ENCODE results near the gene PPP1R1B. TPM values are rescaled to one million over a fixed set of nuclear protein-coding genes. Genes with fewer than 3 reads are reported as not detected.

PPP1R1B gene
- total RNA-seq, 5 donors from 2014 or later (not counting 1 experiment from before 2014, with no cell fraction given): 0.12 to 0.35 (median 0.18) TPM; not detected in 1

DNA sequence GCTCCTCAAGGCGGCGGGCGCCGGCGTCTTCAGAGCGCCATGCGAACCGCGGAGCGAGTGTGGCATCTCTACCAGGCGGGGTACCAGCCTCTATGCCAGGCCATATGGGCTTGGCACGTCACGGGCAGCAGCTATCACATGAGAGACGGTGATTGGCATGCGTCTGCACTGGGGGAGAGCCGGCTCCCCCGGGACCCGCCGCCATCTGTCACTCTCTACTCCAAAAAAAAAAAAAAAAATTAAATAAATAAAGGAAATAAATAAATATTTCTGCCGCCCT lies 19.0 kb upstream of the PPP1R1B start, which contains the start of gene NEUROD2:
Gene NEUROD2 (minus strand): TSS at position 70 of the 280 bp plus-strand sequence. CDS start 1,321 bp downstream, outside the sequence.
- ChIA-PET POLR2A (no interaction called here), CTCF (no interaction called here)
- no peak within 1 kb of the TSS for H3K27ac ChIP-seq (ENCODE audit: low read length)
- Mint-ChIP-seq H3K4me3 (peak within 1 kb of the TSS in 1 of 3 donors; percentile 64), H3K27ac (no peak within 1 kb of the TSS), H3K27me3 (peaks cover 35 to 54% of the 10 kb centered on the region in 2 donors), H3K4me1 (peaks cover 9 to 28% (median 22%) of the 10 kb centered on the region in 3 donors), H3K36me3 (no peaks in the 10 kb centered on the region), H3K9me3 (no peaks in the 10 kb centered on the region)
- ATAC-seq (replicated peaks in 1 of 4) (no peak), DNase-seq (no peak)
- H3K9me3 ChIP-seq: no peaks in the 10 kb centered on the region
- WGBS (ENCODE audit: insufficient coverage): 10% methylated on average over 11 of the region's 20 CpGs
- peaks cover 7 to 45% of the 10 kb centered on the region in 2 experiments for H3K4me1 ChIP-seq (ENCODE audit: control insufficient read depth in 1 of 2, extremely low read depth in 1 of 2, insufficient read depth in 2 of 2, low read length in 2 of 2)
- no peak within 1 kb of the TSS for H3K4me3 ChIP-seq (ENCODE audit: control insufficient read depth in 1 of 2, extremely low read depth in 1 of 2, low read length in 1 of 2)
- H3K27me3 ChIP-seq (replicated peaks in 1 of 2; ENCODE audit: control insufficient read depth in 2 of 2, extremely low read depth in 1 of 2, insufficient read depth in 2 of 2, low read length in 1 of 2): peaks cover 18 to 87% of the 10 kb centered on the region in 2 experiments
- H3K36me3 ChIP-seq (ENCODE audit: control insufficient read depth in 2 of 2, extremely low read depth in 1 of 2, insufficient read depth in 1 of 2, low read length in 1 of 2): no peaks in the 10 kb centered on the region

DNA sequence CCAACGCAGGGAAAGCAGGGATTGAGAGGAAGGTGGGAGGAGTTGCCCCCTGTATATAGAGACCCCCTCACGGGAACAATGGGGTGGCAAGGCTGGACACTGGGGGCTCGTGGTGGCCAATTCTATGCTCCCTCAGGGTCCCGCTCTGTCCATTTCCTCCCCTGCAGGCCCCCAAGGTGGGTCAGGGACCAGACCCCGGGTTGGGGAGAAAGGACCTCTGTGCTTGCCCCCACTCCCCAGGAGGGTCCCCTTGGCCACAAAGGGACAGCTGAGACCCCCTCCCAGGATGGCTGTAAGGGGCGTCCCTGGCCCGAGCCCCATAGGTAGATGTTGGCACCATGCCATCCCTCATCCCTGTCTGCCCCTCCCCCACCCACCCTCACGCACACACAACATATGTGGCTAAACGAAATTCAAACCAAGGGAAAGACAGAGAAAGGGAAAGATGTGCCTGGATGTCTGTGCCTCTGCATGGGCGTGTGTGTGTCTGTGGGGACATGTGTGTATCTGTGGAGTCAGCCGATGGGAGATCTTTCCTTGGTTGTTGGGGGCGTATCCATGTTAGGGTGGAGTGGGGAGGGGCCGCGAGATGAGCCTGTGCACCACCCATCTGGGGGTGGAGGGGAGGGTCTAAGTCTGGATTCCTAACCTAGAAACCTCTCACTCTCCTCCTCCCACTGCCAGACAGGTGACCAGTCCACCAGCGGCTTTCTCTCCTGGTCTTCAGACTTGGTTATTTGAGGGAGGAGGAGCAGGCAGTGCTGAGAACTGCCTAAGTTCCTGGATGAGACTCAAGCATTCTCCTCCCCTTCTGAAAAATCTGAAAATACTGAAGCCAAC lies 18.4 kb upstream of the PPP1R1B start:
- WGBS (ENCODE audit: insufficient coverage): 28% methylated on average over 3 of the region's 15 CpGs
- Mint-ChIP-seq H3K27ac (no peak overlapping the region), H3K4me1 (peaks cover 5 to 26% (median 20%) of the 10 kb centered on the region in 3 donors), H3K4me3 (no peak overlapping the region), H3K9me3 (no peaks in the 10 kb centered on the region), H3K27me3 (peaks cover 34 to 54% of the 10 kb centered on the region in 2 donors), H3K36me3 (no peaks in the 10 kb centered on the region)
- ATAC-seq (replicated peaks in 1 of 4) (no peak), DNase-seq (no peak)
- peaks cover 18 to 89% of the 10 kb centered on the region in 2 experiments for H3K27me3 ChIP-seq (replicated peaks in 1 of 2; ENCODE audit: control insufficient read depth in 2 of 2, extremely low read depth in 1 of 2, insufficient read depth in 2 of 2, low read length in 1 of 2)
- POLR2A ChIA-PET: no interaction called here
- H3K9me3 ChIP-seq: no peaks in the 10 kb centered on the region
- no peaks in the 10 kb centered on the region for H3K36me3 ChIP-seq (ENCODE audit: control insufficient read depth in 2 of 2, extremely low read depth in 1 of 2, insufficient read depth in 1 of 2, low read length in 1 of 2)
- CTCF ChIA-PET: no interaction called here
- H3K4me3 ChIP-seq (ENCODE audit: control insufficient read depth in 1 of 2, extremely low read depth in 1 of 2, low read length in 1 of 2): no peak overlapping the region
- H3K27ac ChIP-seq (ENCODE audit: low read length): no peak overlapping the region
- H3K4me1 ChIP-seq (ENCODE audit: control insufficient read depth in 1 of 2, extremely low read depth in 1 of 2, insufficient read depth in 2 of 2, low read length in 2 of 2): peaks cover 7 to 45% of the 10 kb centered on the region in 2 experiments

DNA sequence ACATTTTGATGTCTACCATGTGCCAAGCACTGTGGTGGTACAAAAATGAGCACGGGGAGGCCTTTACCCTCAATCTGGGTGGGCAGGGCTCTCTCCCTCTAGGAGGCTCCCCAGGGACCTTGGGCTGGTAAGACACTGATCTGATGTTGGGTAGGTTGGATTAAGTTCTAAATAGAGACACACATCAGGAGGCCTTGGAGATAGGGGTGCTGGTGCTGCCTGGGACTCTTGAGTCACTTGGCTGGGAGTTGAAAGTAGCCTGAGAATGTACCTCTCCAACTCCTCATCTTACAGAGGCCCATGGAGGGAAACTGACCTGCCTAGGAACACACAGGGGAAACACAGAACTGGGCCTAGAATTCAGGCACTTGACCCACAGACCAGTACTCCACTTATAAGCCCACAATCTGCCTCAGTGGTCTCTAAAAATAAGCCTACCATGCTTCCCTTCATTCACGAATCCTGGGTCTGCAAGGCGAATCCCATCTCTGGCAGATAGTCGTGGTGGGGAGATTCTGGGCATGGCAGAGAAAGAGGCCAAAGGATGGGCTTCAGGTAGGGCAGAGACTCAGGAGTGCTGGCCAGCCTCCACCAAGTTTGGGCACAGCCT lies 17.2 kb upstream of the PPP1R1B start:
- H3K27me3 Mint-ChIP-seq: peaks cover 35 to 52% of the 10 kb centered on the region in 2 donors
- no peaks in the 10 kb centered on the region for H3K36me3 Mint-ChIP-seq
- ChIA-PET CTCF (no interaction called here), POLR2A (no interaction called here)
- Histone ChIP-seq H3K4me3 (ENCODE audit: control insufficient read depth in 1 of 2, extremely low read depth in 1 of 2, low read length in 1 of 2) (no peak overlapping the region), H3K4me1 (ENCODE audit: control insufficient read depth in 1 of 2, extremely low read depth in 1 of 2, insufficient read depth in 2 of 2, low read length in 2 of 2) (peaks cover 5 to 34% of the 10 kb centered on the region in 2 experiments), H3K36me3 (ENCODE audit: control insufficient read depth in 2 of 2, extremely low read depth in 1 of 2, insufficient read depth in 1 of 2, low read length in 1 of 2) (no peaks in the 10 kb centered on the region), H3K27me3 (replicated peaks in 1 of 2; ENCODE audit: control insufficient read depth in 2 of 2, extremely low read depth in 1 of 2, insufficient read depth in 2 of 2, low read length in 1 of 2) (peaks cover 14 to 78% of the 10 kb centered on the region in 2 experiments), H3K27ac (ENCODE audit: low read length) (no peak overlapping the region), H3K9me3 (no peaks in the 10 kb centered on the region)
- WGBS (ENCODE audit: insufficient coverage): 74% methylated on average over 2 of the region's 4 CpGs
- peaks cover 0 to 19% (median 15%) of the 10 kb centered on the region in 3 donors for H3K4me1 Mint-ChIP-seq
- DNase-seq (no peak), ATAC-seq (replicated peaks in 1 of 4) (no peak)
- no peak overlapping the region for H3K4me3 Mint-ChIP-seq
- H3K27ac Mint-ChIP-seq: no peak overlapping the region
- H3K9me3 Mint-ChIP-seq: no peaks in the 10 kb centered on the region

DNA sequence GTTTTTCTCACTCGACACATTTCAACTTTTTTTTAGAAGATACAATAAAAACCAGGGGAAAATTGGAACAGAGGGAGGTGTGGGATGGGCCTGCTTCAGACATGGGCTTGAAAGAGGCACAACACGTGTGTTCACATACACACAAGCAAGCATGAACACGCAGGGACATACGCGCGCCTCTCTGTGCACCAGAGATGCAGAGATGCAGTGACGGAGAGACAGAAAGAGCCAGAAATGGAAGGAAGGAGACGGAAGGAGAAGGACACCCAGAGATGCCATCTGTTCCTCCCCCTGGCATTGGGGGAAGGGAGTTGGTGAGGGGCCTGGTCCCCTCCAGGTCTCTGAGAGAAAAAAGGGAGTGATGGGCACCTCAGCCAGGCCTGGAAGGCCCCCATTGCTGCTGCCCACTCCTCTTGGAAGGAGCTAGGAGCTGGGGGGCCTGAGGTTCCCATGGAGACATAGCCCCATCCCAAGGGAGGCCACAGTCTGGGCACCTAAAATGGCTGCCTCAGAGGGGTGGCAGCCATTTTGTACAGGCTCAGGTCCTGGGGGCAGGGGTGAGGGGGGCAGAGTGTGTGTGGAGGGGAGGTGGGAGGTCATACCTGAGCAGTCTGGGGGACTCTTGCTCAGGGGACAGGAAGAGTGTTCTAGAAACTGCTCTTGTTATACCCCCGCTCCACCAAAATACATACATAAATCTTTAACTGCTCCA lies 15.2 kb upstream of the PPP1R1B start:
- H3K4me1 ChIP-seq (ENCODE audit: control insufficient read depth in 1 of 2, extremely low read depth in 1 of 2, insufficient read depth in 2 of 2, low read length in 2 of 2): peaks cover 0 to 15% of the 10 kb centered on the region in 2 experiments
- peaks cover 13 to 71% of the 10 kb centered on the region in 2 experiments for H3K27me3 ChIP-seq (replicated peaks in 1 of 2; ENCODE audit: control insufficient read depth in 2 of 2, extremely low read depth in 1 of 2, insufficient read depth in 2 of 2, low read length in 1 of 2)
- H3K27me3 Mint-ChIP-seq: peaks cover 39 to 43% of the 10 kb centered on the region in 2 donors
- no peak overlapping the region for H3K4me3 ChIP-seq (ENCODE audit: control insufficient read depth in 1 of 2, extremely low read depth in 1 of 2, low read length in 1 of 2)
- H3K27ac ChIP-seq (ENCODE audit: low read length): no peak overlapping the region
- no peaks in the 10 kb centered on the region for H3K9me3 Mint-ChIP-seq
- peaks cover 0 to 7% (median 5%) of the 10 kb centered on the region in 3 donors for H3K4me1 Mint-ChIP-seq
- H3K9me3 ChIP-seq: no peaks in the 10 kb centered on the region
- CTCF ChIA-PET: no interaction called here
- H3K36me3 ChIP-seq (ENCODE audit: control insufficient read depth in 2 of 2, extremely low read depth in 1 of 2, insufficient read depth in 1 of 2, low read length in 1 of 2): no peaks in the 10 kb centered on the region
- POLR2A ChIA-PET: no interaction called here
- no peaks in the 10 kb centered on the region for H3K36me3 Mint-ChIP-seq
- no peak overlapping the region for H3K4me3 Mint-ChIP-seq
- 93% methylated on average over 6 of the region's 9 CpGs for WGBS (ENCODE audit: insufficient coverage)
- no peak for DNase-seq
- H3K27ac Mint-ChIP-seq: no peak overlapping the region
- no peak for ATAC-seq (replicated peaks in 1 of 4)

DNA sequence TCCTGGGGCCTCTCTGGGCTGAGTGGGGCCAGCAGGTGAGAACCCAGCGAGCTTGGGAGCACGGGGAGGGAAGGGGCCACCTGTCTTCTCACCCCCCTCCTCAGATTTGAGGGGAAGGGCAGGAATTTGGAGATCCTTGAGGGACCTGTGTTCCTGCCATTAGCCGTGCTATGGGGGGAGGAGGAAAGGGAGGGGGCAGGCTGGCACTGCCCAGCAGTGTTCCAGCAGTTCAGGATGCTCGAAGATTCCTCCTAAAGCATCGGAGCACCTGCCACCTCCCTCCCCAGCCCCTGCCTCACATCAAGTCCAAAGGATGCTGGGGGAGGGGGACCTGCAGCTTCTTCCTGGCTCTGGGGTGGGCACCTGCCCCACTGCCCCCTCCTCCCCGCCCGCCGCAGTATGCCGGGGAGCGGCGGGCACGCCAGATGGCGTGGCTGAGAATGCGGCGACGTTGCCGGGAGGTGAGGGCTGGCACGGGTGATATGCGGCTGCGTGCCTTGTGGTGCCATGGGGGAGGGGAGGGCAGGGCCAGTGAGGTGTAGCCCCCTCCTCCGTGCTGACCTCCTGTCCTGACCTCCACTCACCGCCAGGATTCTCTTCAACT lies 14.4 kb upstream of the PPP1R1B start:
- Histone ChIP-seq H3K4me1 (ENCODE audit: control insufficient read depth in 1 of 2, extremely low read depth in 1 of 2, insufficient read depth in 2 of 2, low read length in 2 of 2) (peaks cover 2 to 11% of the 10 kb centered on the region in 2 experiments), H3K9me3 (no peaks in the 10 kb centered on the region), H3K4me3 (ENCODE audit: control insufficient read depth in 1 of 2, extremely low read depth in 1 of 2, low read length in 1 of 2) (no peak overlapping the region), H3K27me3 (replicated peaks in 1 of 2; ENCODE audit: control insufficient read depth in 2 of 2, extremely low read depth in 1 of 2, insufficient read depth in 2 of 2, low read length in 1 of 2) (peaks cover 11 to 71% of the 10 kb centered on the region in 2 experiments), H3K36me3 (ENCODE audit: control insufficient read depth in 2 of 2, extremely low read depth in 1 of 2, insufficient read depth in 1 of 2, low read length in 1 of 2) (no peaks in the 10 kb centered on the region), H3K27ac (ENCODE audit: low read length) (no peak overlapping the region)
- peaks cover 0 to 3% (median 2%) of the 10 kb centered on the region in 3 donors for H3K4me1 Mint-ChIP-seq
- no peak overlapping the region for H3K27ac Mint-ChIP-seq
- DNase-seq (no peak), ATAC-seq (replicated peaks in 1 of 4) (no peak)
- no peaks in the 10 kb centered on the region for H3K36me3 Mint-ChIP-seq
- peaks cover 35 to 38% of the 10 kb centered on the region in 2 donors for H3K27me3 Mint-ChIP-seq
- no peaks in the 10 kb centered on the region for H3K9me3 Mint-ChIP-seq
- H3K4me3 Mint-ChIP-seq: no peak overlapping the region
- POLR2A ChIA-PET: interaction anchor here in 1 of 2 donors (0.7 kb wide), 1 partner anchor 28 kb away, joined by 4 read pairs; no protein-coding TSS in a partner anchor
- 60% methylated on average over 1 of the region's 22 CpGs for WGBS (ENCODE audit: insufficient coverage)
- CTCF ChIA-PET: interaction anchor here in 1 of 2 donors (0.6 to 0.9 kb wide), 2 partner anchors 9 to 204 kb away, joined by 3 read pairs; no protein-coding TSS in a partner anchor
